Cerebellar nuclear complex (tissue), 1 donor: ENCODE data around the gene SERPINC1.
"Not testable (repeated sequence)": the region's sequence is repeated elsewhere in the genome, so short reads cannot be mapped to it uniquely, and the experiment has no call there.

Source experiments
- DNase-seq, 2 experiments: peaks; one replicate each; lab custom pipeline; 2025; lab: John Stamatoyannopoulos, UW

The SERPINC1 gene

DNA sequence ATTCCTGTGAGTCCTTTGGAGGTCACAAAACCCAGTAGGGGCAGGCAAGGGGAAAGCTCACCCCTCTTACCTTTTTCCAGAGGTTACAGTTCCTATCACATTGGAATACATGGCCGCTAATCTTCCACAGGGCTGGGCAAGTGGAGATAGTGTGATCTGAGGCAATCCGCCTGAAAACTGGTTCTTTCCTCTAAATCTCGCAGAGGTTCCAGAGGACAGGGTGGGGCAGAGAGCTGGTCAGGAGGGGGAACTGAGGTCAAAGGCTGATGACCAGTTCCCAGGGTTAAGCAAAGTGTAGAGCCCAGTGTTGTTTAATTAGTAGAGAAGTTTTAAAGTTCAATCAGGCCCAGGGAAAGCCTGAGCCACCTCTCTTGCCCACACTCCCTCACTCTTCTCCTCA, at the start of gene SERPINC1:
TSS of gene SERPINC1 (minus strand) at position 179 of the 400 bp plus-strand sequence. CDS start at position 111, 68 bp downstream.
- no peak for DNase-seq

DNA sequence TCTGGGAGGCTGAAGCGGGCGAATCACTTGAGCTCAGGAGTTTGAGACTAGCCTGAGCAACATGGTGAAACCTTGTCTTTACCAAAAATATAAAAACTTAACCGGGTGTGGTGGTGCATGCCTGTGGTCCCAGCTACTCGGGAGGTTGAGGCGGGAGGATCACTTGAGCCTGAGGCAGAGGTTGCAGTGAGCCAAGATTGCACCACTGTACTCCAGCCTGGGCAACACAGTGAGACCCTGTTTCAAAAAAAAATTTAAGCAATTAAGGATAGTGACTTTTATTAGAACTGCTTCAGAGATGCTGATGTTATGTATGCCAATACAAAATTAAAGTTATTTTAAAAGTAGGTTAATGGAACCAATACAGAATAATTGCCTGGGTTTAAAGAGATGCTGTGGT, 48.8 kb upstream of the SERPINC1 start:
- not testable (repeated sequence) for DNase-seq

DNA sequence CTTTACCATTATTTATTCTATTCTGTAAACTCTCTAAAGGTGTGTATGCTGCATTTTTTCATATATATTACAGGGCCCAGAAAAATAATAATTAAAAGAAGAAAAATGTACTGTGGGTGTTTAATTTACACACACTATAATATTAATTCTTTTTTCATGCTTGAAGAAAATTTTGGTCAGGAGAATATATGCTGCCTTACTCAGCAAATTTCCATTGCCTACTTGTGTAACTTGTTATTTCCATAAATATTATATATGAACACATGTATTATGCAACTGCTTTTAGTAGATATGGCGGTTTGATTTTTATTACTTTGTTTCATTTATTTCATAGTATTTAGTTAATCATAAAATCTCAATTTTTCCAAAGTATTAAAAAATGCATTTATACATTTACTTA, 46.4 kb upstream of the SERPINC1 start:
- DNase-seq = no peak

DNA sequence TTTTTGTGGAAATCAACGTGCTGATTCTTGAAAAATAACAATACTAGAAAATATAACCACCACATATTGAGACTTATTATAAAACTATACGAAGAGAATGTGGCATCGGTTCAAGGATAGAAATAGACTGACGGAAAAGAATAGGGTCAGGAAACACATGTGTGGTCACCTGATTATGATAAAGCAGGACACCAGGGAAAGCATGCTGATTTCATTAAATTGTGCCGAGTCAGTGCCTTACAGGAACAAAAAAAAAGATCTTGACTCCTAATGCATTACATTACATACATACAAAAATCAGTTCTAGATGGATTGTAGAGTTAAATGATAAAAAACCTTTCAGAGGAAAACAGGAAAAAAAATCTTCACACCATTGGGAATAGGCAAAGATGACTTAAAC, 43.5 kb upstream of the SERPINC1 start:
- no peak for DNase-seq

DNA sequence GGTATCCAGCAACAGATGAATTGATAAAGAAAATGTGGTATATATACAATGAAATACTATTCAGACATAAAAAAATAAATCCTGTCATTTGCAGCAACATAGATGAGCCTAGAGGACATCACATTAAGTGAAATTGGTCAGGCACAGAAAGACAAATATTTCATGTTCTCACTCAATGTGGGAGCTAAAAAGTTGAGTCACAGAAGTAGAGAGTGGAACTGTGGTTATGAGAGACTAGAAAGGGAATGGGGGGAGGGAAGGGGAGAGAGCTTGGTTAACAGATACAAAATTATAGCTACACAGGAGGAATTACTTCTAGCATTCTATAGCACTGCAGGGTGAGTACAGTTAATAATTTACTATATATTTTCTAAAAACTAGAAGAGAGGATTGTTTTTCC, 37.1 kb upstream of the SERPINC1 start:
- no peak for DNase-seq

DNA sequence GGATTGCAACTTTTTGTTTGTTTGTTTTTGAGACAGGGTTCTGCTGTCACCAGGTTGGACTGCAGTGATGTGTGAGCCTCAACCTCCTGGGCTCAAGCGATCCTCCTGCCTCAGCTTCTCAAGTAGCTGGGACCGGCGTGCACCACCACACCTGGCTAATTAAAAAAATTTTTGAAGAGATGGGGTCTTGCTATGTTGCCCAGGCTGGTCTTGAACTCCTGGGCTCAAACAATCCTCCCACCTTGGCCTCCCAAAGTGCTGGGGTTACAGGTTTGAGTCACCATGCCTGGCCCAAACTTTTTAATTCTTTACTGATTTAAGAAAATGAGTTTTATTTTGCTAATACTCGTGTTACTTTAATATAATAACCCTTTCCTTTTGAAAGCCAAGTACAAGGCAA, 31.5 kb upstream of the SERPINC1 start:
- no peak for DNase-seq

DNA sequence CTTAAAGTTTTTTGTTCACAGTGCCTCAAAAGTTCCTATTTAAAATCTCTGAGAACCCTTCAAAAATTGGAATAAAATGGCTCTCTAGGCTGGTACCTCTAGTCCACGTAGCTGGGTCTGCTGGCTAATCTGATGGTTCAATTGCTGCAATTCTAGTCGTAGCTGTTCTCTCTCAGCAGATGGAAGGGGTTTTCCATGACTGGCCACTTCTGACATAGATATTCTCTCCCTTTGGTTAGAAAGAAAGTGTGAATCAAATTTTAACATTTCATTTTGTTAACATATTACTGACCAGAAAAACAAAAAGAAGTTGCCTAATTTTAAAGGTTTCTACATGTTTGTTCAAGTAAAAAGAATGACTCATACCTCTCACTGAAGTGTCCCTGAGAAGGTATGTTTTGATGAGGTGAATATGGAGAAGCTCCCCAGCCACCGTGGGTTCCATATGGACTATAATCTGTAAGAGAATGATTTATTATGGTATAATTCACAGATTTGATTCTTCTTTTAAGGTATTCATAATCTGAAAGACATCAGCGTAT, 29.3 kb upstream of the SERPINC1 start:
- no peak for DNase-seq

DNA sequence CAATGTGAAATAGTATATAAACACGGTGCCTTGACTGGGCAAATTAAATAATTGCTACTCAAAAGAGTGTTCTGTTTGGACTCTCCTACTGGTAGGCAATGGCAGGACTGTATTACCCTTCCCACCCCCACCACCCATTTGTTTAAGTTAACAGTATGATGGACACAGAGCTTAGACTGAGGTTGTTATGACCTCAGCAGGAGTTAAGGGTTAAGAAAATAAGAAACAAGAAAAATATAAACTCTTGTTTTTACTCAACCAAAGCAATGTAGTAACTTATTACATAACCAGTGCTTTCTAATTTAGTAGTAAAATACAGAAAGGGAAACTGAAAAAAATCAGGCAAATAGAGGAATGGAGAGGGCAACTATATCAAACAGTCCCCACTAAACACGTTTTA, 19.9 kb upstream of the SERPINC1 start:
- no peak for DNase-seq

DNA sequence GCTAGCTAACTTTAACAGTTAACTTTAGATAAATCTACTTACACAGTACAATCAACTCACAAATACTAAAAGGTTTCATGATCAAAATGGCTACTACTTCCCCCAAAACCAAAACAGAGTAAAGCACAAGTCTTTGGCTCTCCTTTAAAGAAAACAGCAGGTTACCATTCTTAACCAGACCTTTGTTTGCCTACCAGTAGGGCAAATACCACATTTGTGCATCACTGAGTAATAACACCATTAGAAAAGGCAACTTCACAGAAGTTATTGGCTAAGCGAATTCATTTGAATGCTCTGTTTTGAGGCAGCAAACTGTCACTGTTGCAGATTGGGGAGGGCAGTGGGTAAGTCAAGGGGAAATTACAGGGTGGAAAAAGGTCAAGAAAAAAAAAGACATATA, 17.3 kb upstream of the SERPINC1 start:
- DNase-seq = no peak

DNA sequence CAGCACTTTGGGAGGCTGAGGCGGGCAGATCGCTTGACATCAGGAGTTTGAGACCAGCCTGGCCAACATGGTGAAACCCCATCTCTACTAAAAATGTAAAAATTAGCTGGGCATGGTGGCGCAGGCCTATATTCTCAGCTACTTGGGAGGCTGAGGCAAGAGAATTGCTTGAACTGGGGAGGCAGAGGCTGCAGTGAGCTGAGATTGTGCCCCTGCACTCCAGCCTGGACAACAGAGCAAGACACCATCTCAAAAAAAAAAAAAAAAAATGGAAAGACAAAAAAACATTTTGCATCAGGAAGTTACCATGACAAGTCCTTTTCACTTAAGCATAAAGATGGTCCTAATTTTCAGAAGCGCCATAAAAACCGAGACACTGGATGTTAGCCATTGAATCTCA, 13.4 kb upstream of the SERPINC1 start:
- not testable (repeated sequence) for DNase-seq

DNA sequence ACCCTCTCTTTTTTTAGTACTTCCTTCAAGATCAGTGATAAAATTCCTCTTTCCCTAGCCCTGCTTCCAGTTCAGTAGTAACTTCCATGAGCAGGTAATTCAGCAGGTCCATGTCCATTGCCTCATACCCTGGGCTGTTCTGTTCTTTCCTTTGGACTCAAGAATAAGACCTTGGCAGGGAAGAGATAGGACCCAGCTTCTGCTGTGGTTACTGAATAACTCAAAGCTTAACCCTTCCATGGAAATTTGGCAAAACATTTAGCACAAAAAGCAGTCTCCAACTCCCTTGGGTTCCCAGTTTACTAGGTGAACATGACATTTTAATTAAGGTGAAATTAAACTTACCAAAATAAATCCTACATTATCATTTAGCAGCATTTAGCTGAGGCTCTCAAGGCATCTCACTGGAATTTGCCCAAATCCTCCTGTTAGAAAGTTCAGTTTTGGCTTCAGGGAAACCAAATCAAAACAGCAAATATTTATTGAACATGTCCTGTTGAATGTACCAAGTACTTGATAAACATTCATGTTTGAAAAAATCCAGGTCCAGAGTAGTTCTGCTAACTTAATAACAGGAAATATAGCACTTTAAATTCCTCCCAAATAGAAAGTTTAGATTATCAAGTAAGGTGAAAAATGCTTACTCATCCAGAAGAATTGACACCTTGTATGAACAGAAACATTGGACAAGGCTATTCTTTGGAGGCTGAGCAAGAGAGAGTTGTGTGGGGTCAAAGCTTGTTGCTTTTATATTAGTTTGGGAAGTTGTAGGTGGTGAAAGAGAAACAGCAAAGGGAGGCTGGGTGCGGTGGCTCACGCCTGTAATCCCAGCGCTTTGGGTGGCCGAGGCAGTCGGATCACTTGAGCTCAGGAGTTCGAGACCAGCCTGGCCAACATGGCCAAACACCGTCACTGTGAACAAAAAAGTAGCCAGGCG, 8.4 kb upstream of the SERPINC1 start:
- no peak for DNase-seq

DNA sequence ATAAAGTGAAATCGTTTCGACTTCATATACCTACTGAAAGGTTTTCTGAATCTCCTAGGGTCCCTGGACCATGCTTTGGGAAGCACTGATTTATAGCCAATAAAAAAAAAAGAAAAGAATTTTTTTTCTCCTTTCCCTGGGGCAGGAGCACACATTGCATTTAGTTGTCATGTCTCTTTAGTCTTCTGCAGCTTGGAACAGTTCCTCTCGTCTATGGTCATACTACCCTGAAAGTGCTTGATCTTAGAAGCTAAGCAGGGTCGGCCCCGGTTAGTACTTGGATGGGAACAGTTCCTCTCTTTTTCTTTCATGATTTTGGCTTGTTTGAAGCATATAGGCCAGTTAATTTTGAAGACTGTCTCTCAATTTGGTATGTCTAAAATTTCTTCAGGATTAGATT, 3.7 kb upstream of the SERPINC1 start:
- DNase-seq = no peak

DNA sequence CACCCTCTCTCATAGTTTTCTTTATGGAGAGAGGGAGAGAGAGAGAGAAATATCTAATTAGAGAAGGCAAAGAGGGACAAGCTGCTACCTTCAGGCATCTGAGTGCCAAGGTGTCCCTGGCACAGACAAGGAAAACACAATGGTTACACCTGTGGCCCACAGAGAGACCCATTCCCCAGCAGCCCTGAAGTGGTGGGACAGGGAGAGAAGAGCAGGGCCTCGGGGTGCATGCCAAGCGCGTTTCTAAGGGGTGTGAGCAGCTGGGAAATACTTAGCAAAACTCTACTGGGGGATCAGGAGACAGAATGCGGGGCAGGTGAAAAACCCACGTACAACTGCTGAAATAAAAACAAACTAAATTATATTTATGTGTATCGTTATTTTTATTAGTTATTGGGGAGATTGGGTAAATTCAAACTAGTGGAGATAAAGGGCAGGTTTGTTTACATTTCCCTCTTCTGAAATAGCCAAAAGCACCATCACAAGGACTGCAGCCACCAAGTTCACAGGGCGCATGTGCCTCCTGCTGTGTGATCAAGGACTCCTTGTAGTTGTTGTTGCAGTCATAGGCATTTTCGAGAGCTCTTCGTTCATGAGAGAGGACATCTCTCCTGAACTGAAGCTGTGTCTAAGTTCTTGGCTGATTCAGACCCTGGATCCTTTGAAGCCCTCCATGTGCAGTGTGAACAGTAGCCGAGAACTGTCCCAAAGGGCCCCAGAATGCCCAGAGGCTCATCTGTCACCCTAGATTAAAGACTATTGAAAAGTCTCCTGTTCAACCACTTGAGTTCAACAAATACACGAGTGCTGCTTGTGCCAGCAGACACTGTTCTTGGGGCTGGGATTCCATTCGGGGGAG, 737 bp upstream of the SERPINC1 start:
- DNase-seq = no peak

DNA sequence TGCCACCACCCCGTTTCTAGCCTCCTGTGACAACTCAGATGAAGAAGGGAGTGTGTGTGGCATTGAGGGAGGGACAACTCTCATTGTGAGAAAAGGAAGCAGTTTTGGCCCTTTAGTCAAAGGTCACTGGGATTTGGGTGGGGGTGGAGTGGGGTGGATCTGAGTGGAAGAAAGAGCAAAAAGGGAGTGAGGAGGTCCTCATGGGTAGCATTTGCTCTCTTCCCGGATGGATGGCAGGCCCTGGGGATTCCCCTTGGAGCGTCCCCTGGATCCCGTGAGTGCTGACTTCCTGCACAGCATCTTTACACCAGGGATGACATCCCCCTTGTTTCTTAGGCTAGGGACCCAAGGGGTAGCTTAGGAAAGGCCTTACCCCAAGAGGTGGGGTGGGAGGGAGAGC, 460 bp downstream of the SERPINC1 start:
- no peak for DNase-seq

DNA sequence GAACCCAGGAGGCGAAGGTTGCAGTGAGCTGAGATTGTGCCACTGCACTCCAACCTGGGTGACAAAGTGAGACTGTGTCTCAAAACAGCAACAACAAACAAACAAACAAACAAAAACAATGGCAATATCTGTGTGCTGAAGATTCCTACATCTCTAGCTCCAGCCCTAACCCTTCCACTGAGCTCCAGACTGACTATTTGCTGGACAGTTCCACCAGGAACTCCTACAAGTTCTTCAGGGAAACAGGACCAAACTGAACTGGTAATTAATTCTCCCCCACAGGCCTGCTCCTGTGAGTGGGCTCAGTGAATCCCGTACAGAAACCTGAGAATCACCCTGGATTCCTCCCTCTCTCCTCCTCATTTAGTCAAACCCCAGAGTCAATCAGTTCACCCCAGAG, 1.5 kb downstream of the SERPINC1 start:
- DNase-seq = no peak

DNA sequence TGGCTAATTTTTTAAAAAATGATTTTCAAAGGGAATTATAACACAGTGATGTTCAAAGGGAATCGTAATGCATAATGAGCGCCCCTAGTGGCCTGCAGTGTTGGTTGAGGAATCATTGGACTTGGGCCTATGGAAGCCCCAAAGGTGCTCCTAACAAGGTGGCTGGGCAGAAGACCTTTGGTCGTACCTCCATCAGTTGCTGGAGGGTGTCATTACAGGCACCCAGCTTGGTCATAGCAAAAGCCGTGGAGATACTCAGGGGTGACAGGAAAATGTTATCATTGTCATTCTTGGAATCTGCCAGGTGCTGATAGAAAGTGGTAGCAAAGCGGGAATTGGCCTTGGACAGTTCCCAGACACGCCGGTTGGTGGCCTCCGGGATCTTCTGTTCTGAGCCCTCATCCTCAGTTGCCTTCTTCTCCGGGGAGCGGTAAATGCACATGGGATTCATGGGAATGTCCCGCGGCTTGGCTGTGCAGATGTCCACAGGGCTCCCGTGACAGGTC, 2.7 kb downstream of the SERPINC1 start:
- no peak for DNase-seq

DNA sequence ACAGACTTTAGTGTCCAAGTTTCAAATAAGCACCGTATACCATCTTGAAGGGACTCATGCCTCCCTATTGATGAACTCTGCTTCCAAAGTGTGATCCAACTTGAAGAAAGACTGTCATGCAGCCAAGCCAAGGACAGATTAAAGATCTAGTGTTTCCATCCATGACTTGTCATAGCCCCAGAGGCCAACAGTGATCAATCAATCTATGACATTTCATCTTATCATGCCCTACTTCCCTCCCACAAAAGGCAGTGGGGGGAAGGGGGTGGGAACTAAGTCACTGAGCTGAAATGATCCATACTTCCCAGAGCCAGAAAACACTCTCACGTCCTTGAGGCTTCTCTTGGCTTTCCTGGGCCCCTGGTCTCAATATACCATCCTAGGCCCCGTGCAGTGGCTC, 4.0 kb downstream of the SERPINC1 start:
- no peak for DNase-seq

DNA sequence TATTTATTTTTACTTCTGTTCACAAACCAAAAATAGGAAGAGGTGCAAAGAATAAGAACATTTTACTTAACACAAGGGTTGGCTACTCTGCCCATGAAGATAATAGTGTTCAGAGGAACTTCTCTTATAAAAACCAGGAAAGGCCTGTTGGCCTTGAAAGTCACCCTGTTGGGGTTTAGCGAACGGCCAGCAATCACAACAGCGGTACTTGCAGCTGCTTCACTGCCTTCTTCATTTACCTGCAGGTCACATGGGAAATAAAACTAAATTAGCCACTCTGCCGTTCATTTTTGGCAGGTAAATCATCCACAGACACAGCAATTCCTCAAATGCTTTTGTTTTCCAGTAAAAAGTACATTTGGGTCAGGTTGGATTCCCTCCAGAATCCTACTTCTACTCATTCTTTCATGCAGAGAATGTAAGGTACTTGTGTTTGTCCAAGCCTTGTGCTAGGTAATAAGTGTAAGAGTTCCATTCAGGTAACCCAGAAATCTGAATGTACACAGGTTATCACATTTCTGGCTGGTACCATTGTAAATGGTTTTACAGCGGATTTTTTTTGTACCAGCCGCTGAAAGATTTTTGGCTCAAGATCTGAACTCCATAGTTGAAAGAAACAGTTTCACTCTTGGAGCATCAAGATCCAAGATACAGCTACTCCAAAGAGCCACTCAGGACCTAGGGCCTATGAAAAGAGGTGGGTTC, 13.1 kb downstream of the SERPINC1 start:
- no peak for DNase-seq

DNA sequence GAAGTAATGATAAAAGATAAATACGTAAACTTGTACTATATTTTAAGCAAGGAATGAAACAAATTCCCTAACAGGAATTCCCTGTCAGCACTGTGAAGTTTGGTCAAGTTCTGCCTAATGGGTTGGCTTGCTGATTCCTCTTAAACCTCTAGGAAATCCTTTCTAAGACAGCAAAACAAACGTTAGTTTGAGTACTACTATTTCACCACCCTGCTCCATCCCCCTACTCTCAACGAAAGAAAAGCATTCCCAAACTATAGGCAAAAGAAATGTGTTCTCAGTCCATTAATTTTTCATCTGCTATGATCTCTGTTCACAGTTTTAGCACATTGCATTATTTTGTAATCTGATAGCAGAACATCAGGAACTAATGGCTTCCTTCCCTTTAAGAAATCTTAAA, 16.1 kb downstream of the SERPINC1 start:
- no peak for DNase-seq

DNA sequence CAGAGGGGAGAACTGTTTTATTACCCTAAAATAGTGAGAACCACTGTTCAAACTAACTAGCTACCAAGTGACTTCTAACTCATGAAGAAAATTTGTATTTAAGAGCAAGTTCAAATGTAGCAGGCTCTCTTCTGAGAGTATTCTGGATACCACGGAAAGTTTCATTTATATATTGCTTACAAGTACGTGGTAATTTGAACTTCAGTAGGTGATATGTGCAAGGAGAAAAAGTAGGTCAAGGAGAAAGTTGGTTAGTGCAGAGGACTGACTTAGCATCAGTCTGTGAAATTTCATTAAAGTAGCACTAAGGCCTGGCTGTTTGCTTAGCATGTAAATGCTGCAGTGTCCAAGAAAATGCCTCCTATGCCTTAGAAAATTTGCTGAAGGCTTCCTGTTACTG, 16.7 kb downstream of the SERPINC1 start:
- DNase-seq = no peak

DNA sequence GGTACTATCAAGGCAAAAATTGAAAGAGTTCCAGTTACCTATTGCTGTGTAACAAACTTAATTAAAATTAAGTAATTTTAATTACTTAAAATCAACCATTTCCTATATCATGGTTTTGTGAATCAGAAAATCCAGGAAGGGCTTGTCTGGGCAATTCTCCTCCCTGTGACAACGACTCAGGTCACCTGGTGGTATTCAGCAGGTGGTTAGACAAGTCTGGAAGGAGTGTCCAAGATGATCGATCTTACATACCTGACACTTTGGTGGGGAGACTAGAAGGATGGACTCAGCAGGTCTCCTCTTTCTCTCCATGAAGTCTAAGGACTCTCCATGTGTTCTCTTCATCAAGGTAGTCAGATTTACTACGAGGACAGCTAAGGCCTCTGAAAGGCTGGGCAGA, 22.9 kb downstream of the SERPINC1 start:
- DNase-seq = no peak

DNA sequence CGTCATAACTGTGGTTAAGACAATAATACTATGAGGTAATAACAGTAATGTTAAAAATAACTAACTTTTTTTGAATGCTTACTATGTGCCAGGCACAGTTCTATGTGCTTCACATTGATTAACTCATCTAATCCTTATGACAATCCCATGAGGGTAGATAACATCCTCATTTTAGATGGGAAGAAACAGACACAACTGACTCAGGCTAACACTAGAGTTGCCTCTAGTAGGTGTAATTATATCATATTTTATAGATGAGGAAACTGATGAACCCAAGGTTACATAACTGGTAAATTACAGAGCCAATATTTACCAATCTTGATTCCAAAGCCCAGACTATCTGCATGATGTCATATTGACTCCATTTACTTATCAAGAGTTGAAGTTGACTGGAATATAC, 23.5 kb downstream of the SERPINC1 start:
- no peak for DNase-seq
